ENCODE data around the gene FGD3.
A peak's percentile ranks its signal among the peaks of the same experiment; 100 is the strongest.

Gene FGD3

DNA sequence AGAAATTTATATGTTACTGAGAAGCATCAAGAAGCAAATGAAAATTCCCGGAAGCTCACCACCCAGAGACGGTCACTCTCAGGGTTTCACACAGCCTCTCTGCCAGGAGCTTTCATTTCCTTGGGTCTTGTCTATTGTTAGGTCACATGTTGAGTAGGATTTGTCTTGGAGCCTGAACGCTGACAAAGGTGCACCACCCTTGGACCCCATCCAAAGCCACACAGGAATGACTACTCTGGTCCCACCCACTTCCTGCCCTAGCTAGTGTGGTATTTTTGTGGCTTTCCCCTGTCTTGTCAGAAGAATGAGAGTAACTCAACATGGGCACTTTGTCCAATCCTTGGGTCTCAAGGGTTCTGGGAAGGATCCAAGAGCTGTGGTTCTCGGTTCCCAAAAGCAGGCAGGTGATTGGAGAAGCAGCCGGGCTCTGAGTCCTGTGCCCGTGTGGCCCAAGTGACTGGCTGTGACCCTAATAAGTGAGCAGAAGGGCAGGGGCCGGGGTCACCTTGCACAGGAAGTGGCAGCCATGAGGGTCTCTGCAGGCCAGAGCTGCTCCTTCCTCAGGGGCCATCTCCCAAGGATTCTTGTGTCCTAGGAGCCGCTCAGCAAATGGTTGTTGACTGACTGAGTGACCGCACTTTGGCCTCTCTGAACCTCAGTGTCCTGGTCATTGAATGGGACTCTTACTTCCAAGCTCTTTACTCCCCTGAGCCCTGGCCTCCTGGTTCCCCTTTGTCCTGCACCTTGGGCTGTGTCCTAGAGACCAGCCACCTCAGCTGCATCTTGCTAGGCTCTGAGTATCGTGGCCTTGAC, 6.9 kb downstream of the FGD3 start:
- ChIA-PET POLR2A (ENCODE audit: low non-redundant PET) (interaction anchor here (0.6 kb wide), 1 partner anchor 155 kb away, joined by 3 read pairs; no protein-coding TSS in a partner anchor), CTCF (interaction anchor here (0.5 to 1.9 kb wide), 8 partner anchors 11 to 1591 kb away, joined by 3 to 6 read pairs (median 3); no protein-coding TSS in a partner anchor)
- TF ChIP-seq, protein P1, sequence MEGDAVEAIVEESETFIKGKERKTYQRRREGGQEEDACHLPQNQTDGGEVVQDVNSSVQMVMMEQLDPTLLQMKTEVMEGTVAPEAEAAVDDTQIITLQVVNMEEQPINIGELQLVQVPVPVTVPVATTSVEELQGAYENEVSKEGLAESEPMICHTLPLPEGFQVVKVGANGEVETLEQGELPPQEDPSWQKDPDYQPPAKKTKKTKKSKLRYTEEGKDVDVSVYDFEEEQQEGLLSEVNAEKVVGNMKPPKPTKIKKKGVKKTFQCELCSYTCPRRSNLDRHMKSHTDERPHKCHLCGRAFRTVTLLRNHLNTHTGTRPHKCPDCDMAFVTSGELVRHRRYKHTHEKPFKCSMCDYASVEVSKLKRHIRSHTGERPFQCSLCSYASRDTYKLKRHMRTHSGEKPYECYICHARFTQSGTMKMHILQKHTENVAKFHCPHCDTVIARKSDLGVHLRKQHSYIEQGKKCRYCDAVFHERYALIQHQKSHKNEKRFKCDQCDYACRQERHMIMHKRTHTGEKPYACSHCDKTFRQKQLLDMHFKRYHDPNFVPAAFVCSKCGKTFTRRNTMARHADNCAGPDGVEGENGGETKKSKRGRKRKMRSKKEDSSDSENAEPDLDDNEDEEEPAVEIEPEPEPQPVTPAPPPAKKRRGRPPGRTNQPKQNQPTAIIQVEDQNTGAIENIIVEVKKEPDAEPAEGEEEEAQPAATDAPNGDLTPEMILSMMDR (conservative IDR thresholded peaks at IDR 0.05; ENCODE audit: low read depth), result no peak
- H3K27ac ChIP-seq, result peak overlapping the region; percentile 63
- peak; percentile 58 for DNase-seq (ENCODE audit: low spot score)

DNA sequence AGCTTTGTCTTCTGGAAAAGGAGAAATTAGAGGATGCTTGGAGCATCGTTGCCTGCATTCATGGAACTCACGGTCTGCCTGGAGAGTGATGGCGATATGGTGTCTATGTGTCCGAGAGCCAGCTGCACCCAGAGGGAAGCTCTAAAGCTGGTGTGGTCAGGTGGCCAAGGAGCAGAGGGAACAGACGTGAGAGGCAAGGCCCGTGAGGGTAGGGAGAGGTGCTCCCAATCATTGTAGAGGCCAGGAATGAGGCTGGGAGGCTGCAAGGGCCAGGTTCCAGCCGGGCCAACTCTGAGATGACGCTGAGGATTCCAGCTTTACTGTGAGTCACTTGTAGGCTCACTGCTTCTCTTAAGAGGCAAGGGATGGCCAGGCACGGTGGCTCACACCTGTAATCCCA, 7.6 kb downstream of the FGD3 start:
- H3K27ac ChIP-seq, result peak overlapping the region; percentile 63
- ChIA-PET POLR2A (ENCODE audit: low non-redundant PET) (interaction anchor here (0.7 kb wide), 1 partner anchor 44 kb away, joined by 5 read pairs; no protein-coding TSS in a partner anchor), CTCF (interaction anchor here (0.6 to 1.9 kb wide), 6 partner anchors 11 to 439 kb away, joined by 3 to 6 read pairs (median 4); no protein-coding TSS in a partner anchor)
- no peak for DNase-seq (ENCODE audit: low spot score)
- TF ChIP-seq, protein P1 (conservative IDR thresholded peaks at IDR 0.05; ENCODE audit: low read depth), result no peak

DNA sequence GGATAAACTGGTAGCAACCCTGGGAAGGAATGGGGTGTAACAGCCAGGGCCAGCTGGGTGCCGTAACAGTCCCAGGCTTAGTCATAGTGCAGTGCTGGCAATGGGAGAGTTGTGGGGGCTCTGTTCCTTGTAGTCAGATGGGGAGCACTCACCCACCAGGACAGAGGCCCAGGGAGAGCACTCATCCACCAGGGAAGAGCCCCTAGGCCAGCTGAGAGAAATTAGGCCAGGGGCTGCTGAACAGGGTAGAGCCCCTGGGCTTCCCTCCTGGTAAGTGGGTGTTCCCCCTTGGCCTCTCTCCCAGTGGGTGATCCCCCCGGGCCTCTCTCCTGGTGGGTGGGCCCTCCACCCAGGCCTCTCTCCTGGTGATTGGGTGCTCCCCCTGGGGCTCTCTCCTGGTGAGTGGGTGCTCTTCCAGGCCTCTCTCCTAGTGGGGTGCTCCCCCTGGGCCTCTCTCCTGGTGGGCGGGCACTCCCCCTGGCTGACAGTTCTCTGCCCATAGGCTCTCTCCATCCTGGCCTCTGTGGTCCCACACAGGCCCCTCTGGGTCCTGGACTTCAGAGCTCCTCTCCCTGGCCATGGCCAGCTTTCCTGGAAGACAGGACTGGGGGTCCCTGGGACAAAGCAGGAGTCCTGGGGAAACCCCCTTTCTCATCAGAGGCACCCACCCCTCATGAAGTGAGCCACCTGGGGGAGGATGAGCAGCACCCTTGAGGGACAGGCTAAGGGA, 13.4 kb downstream of the FGD3 start:
- ChIA-PET CTCF (interaction anchor here (0.7 kb wide), 1 partner anchor 160 kb away, joined by 3 read pairs; no protein-coding TSS in a partner anchor), POLR2A (ENCODE audit: low non-redundant PET) (no interaction called here)
- no peak for DNase-seq (ENCODE audit: low spot score)
- TF ChIP-seq, protein P1 (conservative IDR thresholded peaks at IDR 0.05; ENCODE audit: low read depth), result no peak
- no peak overlapping the region for H3K27ac ChIP-seq

DNA sequence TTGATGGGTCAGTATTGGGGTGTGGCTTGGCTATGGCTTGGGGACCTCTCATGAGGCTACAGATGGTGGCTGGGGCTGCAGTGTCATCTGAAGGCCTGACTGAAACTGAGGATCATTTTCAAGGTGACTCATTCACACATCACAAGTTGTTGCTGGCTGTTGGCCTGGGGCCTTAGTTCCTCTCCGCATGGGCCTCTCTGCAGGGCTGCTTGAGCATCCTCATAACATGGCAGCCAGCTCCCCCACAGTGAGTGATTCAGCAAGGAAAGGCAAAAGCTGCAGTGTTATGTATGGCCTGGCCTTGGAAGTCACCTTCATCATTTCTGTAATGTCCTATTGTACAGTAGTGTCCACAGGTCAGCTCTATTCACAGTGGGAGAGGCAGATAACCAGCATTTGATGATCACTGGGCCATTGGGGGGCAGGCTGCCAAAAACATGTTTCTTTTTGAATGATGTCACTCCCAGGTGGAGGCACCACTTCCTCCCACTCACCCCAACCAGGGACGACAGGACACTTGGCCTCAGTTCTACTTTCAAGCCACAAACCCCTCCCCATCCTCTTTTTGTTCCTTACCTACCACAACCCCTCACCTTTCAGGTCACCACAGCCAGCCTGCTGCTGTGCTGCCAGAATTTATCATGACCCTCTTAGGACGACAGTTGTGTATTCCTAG, 14.4 kb downstream of the FGD3 start:
- CTCF ChIA-PET, result no interaction called here
- DNase-seq (ENCODE audit: low spot score), result no peak
- POLR2A ChIA-PET (ENCODE audit: low non-redundant PET), result interaction anchor here (0.6 kb wide), 1 partner anchor 113 kb away, joined by 3 read pairs; no protein-coding TSS in a partner anchor
- H3K27ac ChIP-seq, result no peak overlapping the region
- TF ChIP-seq, protein P1 (conservative IDR thresholded peaks at IDR 0.05; ENCODE audit: low read depth), result no peak

DNA sequence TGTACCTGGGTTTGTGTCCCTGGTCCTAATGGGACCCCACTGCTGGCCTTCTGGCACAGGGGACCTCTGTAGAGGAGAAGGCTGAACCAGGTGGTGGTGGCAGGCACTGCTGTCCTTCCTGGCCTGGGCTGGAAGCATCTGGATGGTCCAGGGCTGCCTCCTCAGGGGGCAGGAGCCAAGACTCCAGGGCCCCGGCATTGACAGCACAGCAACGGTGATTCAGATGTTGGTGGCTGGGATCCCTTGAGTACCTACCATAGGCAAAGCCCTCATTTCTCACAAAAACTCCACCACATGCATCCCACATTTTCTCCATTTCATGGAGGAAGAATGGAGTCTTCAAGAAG, 15.0 kb downstream of the FGD3 start:
- CTCF ChIA-PET, result no interaction called here
- POLR2A ChIA-PET (ENCODE audit: low non-redundant PET), result no interaction called here
- H3K27ac ChIP-seq, result no peak overlapping the region
- no peak for DNase-seq (ENCODE audit: low spot score)
- TF ChIP-seq, protein P1 (conservative IDR thresholded peaks at IDR 0.05; ENCODE audit: low read depth), result no peak

DNA sequence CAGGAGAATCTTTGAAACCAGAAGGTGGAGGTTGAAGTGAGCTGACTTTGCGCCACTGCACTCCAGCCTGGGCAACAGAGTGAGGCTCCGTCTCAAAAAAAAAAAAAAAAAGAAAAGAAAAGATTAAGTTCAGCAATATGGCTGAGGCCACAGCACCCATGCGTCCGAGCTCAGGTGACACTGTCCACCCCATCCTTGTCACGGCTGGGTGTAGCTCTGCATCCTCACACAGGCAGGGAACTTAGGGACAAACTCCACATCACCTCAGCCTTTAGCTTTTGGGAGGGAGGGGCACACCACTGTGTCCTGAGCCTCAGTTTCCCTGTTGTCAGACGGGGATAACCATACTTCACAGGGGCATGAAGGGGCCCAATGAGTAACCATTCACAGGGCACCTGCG, 15.5 kb downstream of the FGD3 start:
- DNase-seq (ENCODE audit: low spot score), result no peak
- ChIA-PET CTCF (no interaction called here), POLR2A (ENCODE audit: low non-redundant PET) (no interaction called here)
- TF ChIP-seq, protein P1 (conservative IDR thresholded peaks at IDR 0.05; ENCODE audit: low read depth), result no peak
- no peak overlapping the region for H3K27ac ChIP-seq
